ENCODE measurements around the gene THAP4. TPM values are rescaled to one million over a fixed set of nuclear protein-coding genes. Genes with fewer than 3 reads are reported as not detected.

The THAP4 gene
- total RNA-seq, 2 experiments from 2014 or later: 27.5 to 31.4 TPM

- Histone ChIP-seq H3K36me3 (ENCODE audit: insufficient read depth, low read length) (no peaks in the 10 kb centered on the region), H3K27me3 (ENCODE audit: control insufficient read depth in 1 of 2, insufficient read depth in 2 of 2, low read length in 2 of 2) (peaks cover 17 to 38% of the 10 kb centered on the region in 2 experiments), H3K27ac (ENCODE audit: low read depth in 1 of 2, low read length in 2 of 2) (no peak overlapping the region), H3K4me3 (ENCODE audit: low read length) (no peak overlapping the region), H3K4me1 (ENCODE audit: insufficient read depth, low read length) (peaks cover 7% of the 10 kb centered on the region), H3K9me3 (ENCODE audit: control insufficient read depth in 1 of 2, insufficient read depth in 1 of 2, low read length in 2 of 2) (peaks cover 8 to 11% of the 10 kb centered on the region in 2 experiments)
- H3K4me3 Mint-ChIP-seq: peak overlapping the region; percentile 30
- ATAC-seq (ENCODE audit: poor library complexity): no peak
- H3K4me1 Mint-ChIP-seq (ENCODE audit: low read depth): peaks cover 10% of the 10 kb centered on the region
- DNase-seq: no peak
- H3K27ac Mint-ChIP-seq: no peak overlapping the region
- no peak for TF ChIP-seq CTCF (IDR thresholded peaks at IDR 0.05)
- H3K9me3 Mint-ChIP-seq: peaks cover 8% of the 10 kb centered on the region
- ChIA-PET POLR2A (no interaction called here), CTCF (no interaction called here)
- H3K36me3 Mint-ChIP-seq (ENCODE audit: low read depth): peaks cover 4% of the 10 kb centered on the region
- intact Hi-C loops (cut with DNase I, micrococcal nuclease): no loop called here
- H3K27me3 Mint-ChIP-seq: peaks cover 24% of the 10 kb centered on the region
Observed at GRCh38 chr2:241561832-241562231, 75.1 kb downstream of the THAP4 start.

GRCh38 chr2:241560883-241561474 lies 76.0 kb downstream of the THAP4 start:
- intact Hi-C loops (cut with DNase I, micrococcal nuclease): no loop called here
- Histone ChIP-seq H3K4me3 (ENCODE audit: low read length) (no peak overlapping the region), H3K27me3 (ENCODE audit: control insufficient read depth in 1 of 2, insufficient read depth in 2 of 2, low read length in 2 of 2) (peaks cover 17 to 38% of the 10 kb centered on the region in 2 experiments), H3K9me3 (ENCODE audit: control insufficient read depth in 1 of 2, insufficient read depth in 1 of 2, low read length in 2 of 2) (peaks cover 12 to 19% of the 10 kb centered on the region in 2 experiments), H3K4me1 (ENCODE audit: insufficient read depth, low read length) (peaks cover 7% of the 10 kb centered on the region), H3K27ac (ENCODE audit: low read depth in 1 of 2, low read length in 2 of 2) (no peak overlapping the region), H3K36me3 (ENCODE audit: insufficient read depth, low read length) (no peaks in the 10 kb centered on the region)
- peaks cover 11% of the 10 kb centered on the region for H3K9me3 Mint-ChIP-seq
- ATAC-seq (ENCODE audit: poor library complexity) (no peak), DNase-seq (no peak)
- H3K27ac Mint-ChIP-seq: no peak overlapping the region
- no peak for TF ChIP-seq CTCF (IDR thresholded peaks at IDR 0.05)
- POLR2A ChIA-PET: no interaction called here
- H3K36me3 Mint-ChIP-seq (ENCODE audit: low read depth): peaks cover 4% of the 10 kb centered on the region
- CTCF ChIA-PET: no interaction called here
- peaks cover 10% of the 10 kb centered on the region for H3K4me1 Mint-ChIP-seq (ENCODE audit: low read depth)
- peaks cover 30% of the 10 kb centered on the region for H3K27me3 Mint-ChIP-seq
- H3K4me3 Mint-ChIP-seq: no peak overlapping the region

GRCh38 chr2:241560162-241560882 lies 76.6 kb downstream of the THAP4 start:
- ATAC-seq (ENCODE audit: poor library complexity): no peak

More at GRCh38 chr2:241560162-241560882, 76.6 kb downstream of the THAP4 start:
- no peak overlapping the region for H3K27ac ChIP-seq (ENCODE audit: low read depth in 1 of 2, low read length in 2 of 2)
- intact Hi-C loops (cut with DNase I, micrococcal nuclease): no loop called here
- H3K9me3 ChIP-seq (ENCODE audit: control insufficient read depth in 1 of 2, insufficient read depth in 1 of 2, low read length in 2 of 2): peaks cover 12 to 19% of the 10 kb centered on the region in 2 experiments
- peak overlapping the region; percentile 60 for H3K4me3 Mint-ChIP-seq
- peaks cover 37% of the 10 kb centered on the region for H3K27me3 Mint-ChIP-seq
- ChIA-PET POLR2A (no interaction called here), CTCF (no interaction called here)
- DNase-seq: no peak
- no peak for TF ChIP-seq CTCF (IDR thresholded peaks at IDR 0.05)
- peaks cover 17 to 38% of the 10 kb centered on the region in 2 experiments for H3K27me3 ChIP-seq (ENCODE audit: control insufficient read depth in 1 of 2, insufficient read depth in 2 of 2, low read length in 2 of 2)
- peaks cover 12% of the 10 kb centered on the region for H3K4me1 ChIP-seq (ENCODE audit: insufficient read depth, low read length)
- H3K36me3 ChIP-seq (ENCODE audit: insufficient read depth, low read length): no peaks in the 10 kb centered on the region
- peaks cover 15% of the 10 kb centered on the region for H3K4me1 Mint-ChIP-seq (ENCODE audit: low read depth)
- peaks cover 4% of the 10 kb centered on the region for H3K36me3 Mint-ChIP-seq (ENCODE audit: low read depth)
- no peak overlapping the region for H3K27ac Mint-ChIP-seq
- peaks cover 11% of the 10 kb centered on the region for H3K9me3 Mint-ChIP-seq
- no peak overlapping the region for H3K4me3 ChIP-seq (ENCODE audit: low read length)

All from CD4-positive, alpha-beta T cell (primary cell).